Activated CD4-positive, alpha-beta memory T cell treated with anti-CD3 and anti-CD28 coated beads for 36 hours (primary cell): ENCODE measurements around the gene CHI3L1. TPM values are rescaled to one million over a fixed set of nuclear protein-coding genes. Genes with fewer than 3 reads are reported as not detected.

ENCODE experiments used
- CTCF ChIA-PET: fragments of 350-600 bp; sonication (Branson Sonifier 250); formaldehyde crosslinking; loops from one replicate; lab custom pipeline; 2021; ENCODE audit warnings: antibody characterized with exemption, inconsistent platforms; lab: Charles Lee
- POLR2A ChIA-PET: fragments of 350-600 bp; sonication (Branson Sonifier 250); formaldehyde crosslinking; loops from one replicate; lab custom pipeline; 2021; ENCODE audit warnings: antibody characterized with exemption; lab: Charles Lee
- DNase-seq: peaks from one replicate; pipeline ENCODE4 v3.0.0-alpha.2; 2020
- H3K27ac Mint-ChIP-seq: one replicate; pipeline ENCODE4 v1.8.0; 2021; ENCODE audit warnings: mixed read lengths
- H3K27me3 Mint-ChIP-seq: one replicate; pipeline ENCODE4 v1.8.0; 2021; ENCODE audit warnings: mixed read lengths
- H3K36me3 Mint-ChIP-seq: one replicate; pipeline ENCODE4 v1.8.0; 2021; ENCODE audit warnings: mixed read lengths
- H3K4me1 Mint-ChIP-seq: one replicate; pipeline ENCODE4 v1.8.0; 2021; ENCODE audit warnings: low read depth, mixed read lengths
- H3K4me3 Mint-ChIP-seq: one replicate; pipeline ENCODE4 v1.8.0; 2021; ENCODE audit warnings: mild to moderate bottlenecking, mixed read lengths
- H3K9me3 Mint-ChIP-seq: one replicate; pipeline ENCODE4 v1.8.0; 2021; ENCODE audit warnings: mixed read lengths
- intact Hi-C: fragments of 100-400 bp; cut with micrococcal nuclease; formaldehyde crosslinking; loops from one replicate; pipeline ENCODE4 v1.15.1; 2023
- total RNA-seq, 2 experiments: library from RNA; stranded (reverse); gene quantifications; one replicate each; pipeline ENCODE4 v1.2.3, GENCODE V29; 2021

The CHI3L1 gene
- total RNA-seq, 2 experiments from 2014 or later = not detected

GRCh38 chr1:203179667-203180005, 6.9 kb downstream of the CHI3L1 start:
- Mint-ChIP-seq H3K27ac (no peak overlapping the region), H3K36me3 (no peaks in the 10 kb centered on the region)

GRCh38 chr1:203178821-203179666, 7.5 kb downstream of the CHI3L1 start:
- no peak overlapping the region for H3K27ac Mint-ChIP-seq
- intact Hi-C loops = no loop called here
- peaks cover 1% of the 10 kb centered on the region for H3K27me3 Mint-ChIP-seq
- no peaks in the 10 kb centered on the region for H3K36me3 Mint-ChIP-seq
- no peak overlapping the region for H3K4me3 Mint-ChIP-seq
- POLR2A ChIA-PET = no interaction called here
- no peaks in the 10 kb centered on the region for H3K4me1 Mint-ChIP-seq
- H3K9me3 Mint-ChIP-seq = no peaks in the 10 kb centered on the region
- no peak for DNase-seq
- CTCF ChIA-PET = interaction anchor here (0.6 to 0.7 kb wide), 2 partner anchors 9 to 36 kb away, joined by 3 read pairs; no protein-coding TSS in a partner anchor

More at GRCh38 chr1:203179667-203180005, 6.9 kb downstream of the CHI3L1 start:
- intact Hi-C loops = no loop called here
- Mint-ChIP-seq H3K4me1 (no peaks in the 10 kb centered on the region), H3K27me3 (peaks cover 1% of the 10 kb centered on the region), H3K4me3 (no peak overlapping the region), H3K9me3 (no peaks in the 10 kb centered on the region)
- ChIA-PET POLR2A (no interaction called here), CTCF (interaction anchor here (0.6 to 1.1 kb wide), 2 partner anchors 35 to 37 kb away, joined by 3 read pairs; no protein-coding TSS in a partner anchor)
- no peak for DNase-seq

DNA sequence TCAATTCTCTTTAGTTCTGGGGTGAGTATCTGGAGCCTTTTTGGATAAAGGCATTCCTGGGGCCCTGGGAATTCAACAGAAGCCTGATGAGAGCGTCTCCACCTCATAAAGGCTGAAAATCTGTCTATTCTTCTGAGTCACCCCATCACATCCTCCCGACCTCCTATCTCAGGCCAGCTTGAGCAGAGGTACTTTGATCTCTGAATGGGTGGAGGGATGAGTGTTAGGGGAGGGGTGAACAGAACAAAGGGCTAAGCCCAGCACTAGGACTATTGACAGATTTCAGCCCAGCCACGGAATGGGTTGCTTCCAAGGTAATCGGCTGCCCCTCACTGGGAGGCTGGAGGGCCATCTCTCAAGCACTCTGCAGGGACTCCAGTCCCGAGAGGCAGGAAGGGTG, 8.4 kb downstream of the CHI3L1 start:
- ChIA-PET POLR2A (no interaction called here), CTCF (interaction anchor here (1.0 kb wide), 1 partner anchor 10 kb away, joined by 3 read pairs; no protein-coding TSS in a partner anchor)
- no peaks in the 10 kb centered on the region for H3K36me3 Mint-ChIP-seq
- DNase-seq = no peak
- peaks cover 1% of the 10 kb centered on the region for H3K27me3 Mint-ChIP-seq
- H3K27ac Mint-ChIP-seq = no peak overlapping the region
- H3K4me1 Mint-ChIP-seq = no peaks in the 10 kb centered on the region
- no peaks in the 10 kb centered on the region for H3K9me3 Mint-ChIP-seq
- no peak overlapping the region for H3K4me3 Mint-ChIP-seq
- intact Hi-C loops = no loop called here

GRCh38 chr1:203177470-203178039, 8.9 kb downstream of the CHI3L1 start:
- POLR2A ChIA-PET = no interaction called here
- Mint-ChIP-seq H3K27me3 (peaks cover 1% of the 10 kb centered on the region), H3K36me3 (no peaks in the 10 kb centered on the region), H3K4me3 (no peak overlapping the region), H3K4me1 (no peaks in the 10 kb centered on the region), H3K27ac (no peak overlapping the region), H3K9me3 (no peaks in the 10 kb centered on the region)
- CTCF ChIA-PET = interaction anchor here (1.0 kb wide), 1 partner anchor 11 kb away, joined by 3 read pairs; no protein-coding TSS in a partner anchor
- DNase-seq = no peak
- intact Hi-C loops = no loop called here

DNA sequence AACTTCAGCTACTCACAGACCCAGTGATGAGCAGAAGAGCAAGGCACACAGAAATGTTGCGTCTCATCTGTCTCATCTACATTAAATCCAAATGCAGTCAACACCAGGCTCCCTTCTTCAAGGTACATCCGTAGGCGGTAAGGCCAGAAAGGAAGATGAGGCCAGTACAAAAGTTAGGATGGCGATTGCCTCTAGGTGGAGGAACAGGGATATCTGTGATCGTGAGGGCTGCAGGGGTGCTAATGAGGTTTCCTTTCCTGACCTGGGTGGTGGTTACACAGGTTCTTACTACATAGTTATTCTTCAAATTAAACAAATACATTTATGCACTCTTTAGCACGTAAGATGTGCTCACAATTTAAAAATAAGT, 9.5 kb downstream of the CHI3L1 start:
- POLR2A ChIA-PET = no interaction called here
- Mint-ChIP-seq H3K4me3 (no peak overlapping the region), H3K9me3 (no peaks in the 10 kb centered on the region), H3K4me1 (no peaks in the 10 kb centered on the region), H3K36me3 (no peaks in the 10 kb centered on the region), H3K27ac (no peak overlapping the region), H3K27me3 (peaks cover 1% of the 10 kb centered on the region)
- DNase-seq = no peak
- CTCF ChIA-PET = interaction anchor here (2.6 kb wide), 1 partner anchor 137 kb away, joined by 14 read pairs; no protein-coding TSS in a partner anchor
- intact Hi-C loops = no loop called here

GRCh38 chr1:203176273-203177035, 10.1 kb downstream of the CHI3L1 start:
- no peak for DNase-seq
- no peak overlapping the region for H3K27ac Mint-ChIP-seq
- no peaks in the 10 kb centered on the region for H3K36me3 Mint-ChIP-seq
- POLR2A ChIA-PET = no interaction called here
- H3K4me3 Mint-ChIP-seq = no peak overlapping the region
- no peaks in the 10 kb centered on the region for H3K9me3 Mint-ChIP-seq
- CTCF ChIA-PET = interaction anchor here (0.8 to 2.6 kb wide), 2 partner anchors 41 to 137 kb away, joined by 3 to 14 read pairs; no protein-coding TSS in a partner anchor
- H3K4me1 Mint-ChIP-seq = no peaks in the 10 kb centered on the region
- H3K27me3 Mint-ChIP-seq = peaks cover 1% of the 10 kb centered on the region
- intact Hi-C loops = no loop called here

DNA sequence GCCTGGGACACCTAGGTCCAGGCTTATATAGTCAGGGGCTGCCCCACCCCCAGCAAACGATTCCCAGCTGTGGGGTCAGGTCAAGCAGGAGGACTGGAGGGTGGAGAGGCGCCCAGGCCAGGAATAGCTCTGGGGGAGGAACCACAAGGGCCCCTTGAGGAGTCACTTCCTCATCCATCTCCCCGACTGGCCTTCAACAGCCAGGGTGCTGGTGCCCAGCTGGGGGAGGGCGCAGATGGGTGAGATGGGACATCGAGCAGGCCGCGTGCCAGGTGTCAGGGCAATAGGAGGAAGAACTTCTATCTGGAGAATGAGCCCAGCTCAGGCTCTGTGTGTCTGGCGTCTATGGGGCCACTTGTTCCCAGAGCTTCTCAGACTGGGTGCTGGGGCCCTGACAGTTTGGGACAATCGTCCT, 10.7 kb downstream of the CHI3L1 start:
- H3K4me3 Mint-ChIP-seq = no peak overlapping the region
- peaks cover 1% of the 10 kb centered on the region for H3K27me3 Mint-ChIP-seq
- no peak for DNase-seq
- no peaks in the 10 kb centered on the region for H3K4me1 Mint-ChIP-seq
- intact Hi-C loops = no loop called here
- CTCF ChIA-PET = interaction anchor here (0.8 to 2.6 kb wide), 2 partner anchors 42 to 136 kb away, joined by 3 to 14 read pairs; no protein-coding TSS in a partner anchor
- H3K9me3 Mint-ChIP-seq = no peaks in the 10 kb centered on the region
- no peaks in the 10 kb centered on the region for H3K36me3 Mint-ChIP-seq
- H3K27ac Mint-ChIP-seq = no peak overlapping the region
- POLR2A ChIA-PET = no interaction called here

GRCh38 chr1:203175237-203175826, 11.2 kb downstream of the CHI3L1 start, which contains the start of gene MYBPH:
TSS of gene MYBPH (minus strand) at chr1:203175826. CDS start at chr1:203175755, 71 bp downstream.
- Mint-ChIP-seq H3K27ac (no peak within 1 kb of the TSS), H3K4me1 (no peaks in the 10 kb centered on the region), H3K4me3 (no peak within 1 kb of the TSS), H3K27me3 (peaks cover 1% of the 10 kb centered on the region), H3K36me3 (no peaks in the 10 kb centered on the region), H3K9me3 (no peaks in the 10 kb centered on the region)
- no peak for DNase-seq
- ChIA-PET POLR2A (no interaction called here), CTCF (interaction anchor here (0.8 to 2.6 kb wide), 2 partner anchors 42 to 136 kb away, joined by 3 to 14 read pairs; no protein-coding TSS in a partner anchor)
- intact Hi-C loops = no loop called here

GRCh38 chr1:203174324-203174985, 12.0 kb downstream of the CHI3L1 start:
- no peak overlapping the region for H3K4me3 Mint-ChIP-seq
- ChIA-PET CTCF (interaction anchor here (1.0 to 4.5 kb wide), 3 partner anchors 135 to 152 kb away, joined by 4 to 79 read pairs (median 14); no protein-coding TSS in a partner anchor), POLR2A (no interaction called here)
- H3K27me3 Mint-ChIP-seq = peaks cover 1% of the 10 kb centered on the region
- H3K9me3 Mint-ChIP-seq = no peaks in the 10 kb centered on the region
- DNase-seq = no peak
- H3K27ac Mint-ChIP-seq = no peak overlapping the region
- intact Hi-C loops = loop anchor here (5.0 kb wide), 2 partner anchors 43 to 57 kb away; no protein-coding TSS in a partner anchor
- no peaks in the 10 kb centered on the region for H3K4me1 Mint-ChIP-seq
- H3K36me3 Mint-ChIP-seq = no peaks in the 10 kb centered on the region

GRCh38 chr1:203173566-203173965, 12.9 kb downstream of the CHI3L1 start:
- H3K4me1 Mint-ChIP-seq = no peaks in the 10 kb centered on the region
- no peaks in the 10 kb centered on the region for H3K9me3 Mint-ChIP-seq
- intact Hi-C loops = loop anchor here (5.0 kb wide), 2 partner anchors 44 to 56 kb away; no protein-coding TSS in a partner anchor
- POLR2A ChIA-PET = no interaction called here
- no peak overlapping the region for H3K27ac Mint-ChIP-seq
- DNase-seq = no peak
- CTCF ChIA-PET = interaction anchor here (0.6 to 4.5 kb wide), 9 partner anchors 9 to 290 kb away, joined by 3 to 79 read pairs (median 12); no protein-coding TSS in a partner anchor
- H3K4me3 Mint-ChIP-seq = no peak overlapping the region
- peaks cover 1% of the 10 kb centered on the region for H3K27me3 Mint-ChIP-seq
- H3K36me3 Mint-ChIP-seq = no peaks in the 10 kb centered on the region
